ENCODE data around the gene TLR8.

GRCh38 chrX:12878536-12878935, 27.9 kb upstream of the TLR8 start:
- TF ChIP-seq CTCF (IDR thresholded peaks at IDR 0.05) (no peak), POLR2A (IDR thresholded peaks at IDR 0.05) (no peak)
